ENCODE results near the gene CCDC14. TPM values are rescaled to one million over a fixed set of nuclear protein-coding genes. Genes with fewer than 3 reads are reported as not detected.

Gene CCDC14
- total and polyA plus RNA-seq, 9 of the 15 experiments (the other 6 are each of a cell fraction or from before 2014, with no cell fraction given) = 18.6 to 107 (median 57.3) TPM

DNA sequence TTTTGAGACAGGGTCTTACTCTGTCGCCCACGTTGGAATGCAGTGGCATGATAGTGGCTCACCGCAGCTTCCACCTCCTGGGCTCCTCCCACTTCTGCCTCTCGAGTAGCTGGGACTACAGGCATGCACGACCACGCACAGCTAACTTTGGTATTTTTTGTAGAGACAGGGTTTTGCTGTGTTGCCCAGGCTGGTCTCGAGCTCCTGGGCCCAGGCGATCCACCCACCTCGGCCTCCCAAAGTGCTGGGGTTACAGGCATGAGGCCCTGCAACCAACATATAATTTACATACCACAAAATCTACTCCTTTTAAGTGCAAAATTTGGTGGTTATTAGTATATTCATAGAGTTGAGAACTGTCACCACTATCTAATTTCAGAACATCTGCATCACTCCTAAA is 31.7 kb downstream of the CCDC14 start:
- H3K9me3 ChIP-seq (replicated peaks; ENCODE audit: control insufficient read depth, insufficient read depth, low read depth, low read length) = no peaks in the 10 kb centered on the region
- ATAC-seq = no peak
- POLR2A ChIA-PET = interaction anchor here (0.7 kb wide), 1 partner anchor 310 kb away, joined by 3 read pairs; no protein-coding TSS in a partner anchor
- no TSS peak for BruUV-seq (replicated peaks)
- no peaks in the 10 kb centered on the region for H3K27me3 ChIP-seq (ENCODE audit: control insufficient read depth in 2 of 2, insufficient read depth in 2 of 2, low read length in 2 of 2)
- intact Hi-C loops (cut with micrococcal nuclease) (no loop called here), in situ Hi-C loops (cut with MboI) (no loop called here)
- no peak overlapping the region for H3K9ac ChIP-seq (ENCODE audit: insufficient read depth in 1 of 2, low read depth in 2 of 2, low read length in 2 of 2)
- no peaks in the 10 kb centered on the region for H3K4me1 ChIP-seq (replicated peaks in 1 of 2; ENCODE audit: control insufficient read depth in 2 of 2, insufficient read depth in 2 of 2, low read length in 2 of 2)
- DNase-seq (ENCODE audit: extremely low read depth in 1 of 4, low spot score in 3 of 4) = no peak
- H2AFZ ChIP-seq (ENCODE audit: low read depth, low read length) = no peak overlapping the region
- no peaks in the 10 kb centered on the region for H3K9me1 ChIP-seq (ENCODE audit: control insufficient read depth, insufficient read depth, low read length)
- H4K20me1 ChIP-seq (replicated peaks; ENCODE audit: control insufficient read depth, insufficient read depth, low read length) = no peaks in the 10 kb centered on the region
- FAIRE-seq = no peak
- H3K4me2 ChIP-seq (ENCODE audit: insufficient read depth, low read length) = no peak overlapping the region
- 97% methylated on average over 6 of the region's 9 CpGs for WGBS (ENCODE audit: insufficient coverage, low coverage, missing lambda C conversion rate)
- no peak overlapping the region for H3K4me3 ChIP-seq
- H3K79me2 ChIP-seq (ENCODE audit: control insufficient read depth, insufficient read depth, low read length) = no peaks in the 10 kb centered on the region
- no peak overlapping the region for H3K27ac ChIP-seq (ENCODE audit: extremely low read depth, low read depth, low read length)
- CTCF ChIA-PET (ENCODE audit: low intra/inter-chr PET ratio) = no interaction called here
- peaks cover 46% of the 10 kb centered on the region; the same call in 1 of the 3 replicates for H3K36me3 ChIP-seq (ENCODE audit: control insufficient read depth, insufficient read depth, low read length)
- TF ChIP-seq, protein P1, sequence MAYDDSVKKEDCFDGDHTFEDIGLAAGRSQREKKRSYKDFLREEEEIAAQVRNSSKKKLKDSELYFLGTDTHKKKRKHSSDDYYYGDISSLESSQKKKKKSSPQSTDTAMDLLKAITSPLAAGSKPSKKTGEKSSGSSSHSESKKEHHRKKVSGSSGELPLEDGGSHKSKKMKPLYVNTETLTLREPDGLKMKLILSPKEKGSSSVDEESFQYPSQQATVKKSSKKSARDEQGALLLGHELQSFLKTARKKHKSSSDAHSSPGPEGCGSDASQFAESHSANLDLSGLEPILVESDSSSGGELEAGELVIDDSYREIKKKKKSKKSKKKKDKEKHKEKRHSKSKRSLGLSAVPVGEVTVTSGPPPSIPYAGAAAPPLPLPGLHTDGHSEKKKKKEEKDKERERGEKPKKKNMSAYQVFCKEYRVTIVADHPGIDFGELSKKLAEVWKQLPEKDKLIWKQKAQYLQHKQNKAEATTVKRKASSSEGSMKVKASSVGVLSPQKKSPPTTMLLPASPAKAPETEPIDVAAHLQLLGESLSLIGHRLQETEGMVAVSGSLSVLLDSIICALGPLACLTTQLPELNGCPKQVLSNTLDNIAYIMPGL (CRISPR knock-in tag; IDR thresholded peaks at IDR 0.05) = no peak
- TF ChIP-seq, protein P2, sequence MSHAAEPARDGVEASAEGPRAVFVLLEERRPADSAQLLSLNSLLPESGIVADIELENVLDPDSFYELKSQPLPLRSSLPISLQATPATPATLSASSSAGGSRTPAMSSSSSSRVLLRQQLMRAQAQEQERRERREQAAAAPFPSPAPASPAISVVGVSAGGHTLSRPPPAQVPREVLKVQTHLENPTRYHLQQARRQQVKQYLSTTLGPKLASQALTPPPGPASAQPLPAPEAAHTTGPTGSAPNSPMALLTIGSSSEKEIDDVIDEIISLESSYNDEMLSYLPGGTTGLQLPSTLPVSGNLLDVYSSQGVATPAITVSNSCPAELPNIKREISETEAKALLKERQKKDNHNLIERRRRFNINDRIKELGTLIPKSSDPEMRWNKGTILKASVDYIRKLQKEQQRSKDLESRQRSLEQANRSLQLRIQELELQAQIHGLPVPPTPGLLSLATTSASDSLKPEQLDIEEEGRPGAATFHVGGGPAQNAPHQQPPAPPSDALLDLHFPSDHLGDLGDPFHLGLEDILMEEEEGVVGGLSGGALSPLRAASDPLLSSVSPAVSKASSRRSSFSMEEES (CRISPR knock-in tag; IDR thresholded peaks at IDR 0.05) = no peak
- TF ChIP-seq, protein P3, sequence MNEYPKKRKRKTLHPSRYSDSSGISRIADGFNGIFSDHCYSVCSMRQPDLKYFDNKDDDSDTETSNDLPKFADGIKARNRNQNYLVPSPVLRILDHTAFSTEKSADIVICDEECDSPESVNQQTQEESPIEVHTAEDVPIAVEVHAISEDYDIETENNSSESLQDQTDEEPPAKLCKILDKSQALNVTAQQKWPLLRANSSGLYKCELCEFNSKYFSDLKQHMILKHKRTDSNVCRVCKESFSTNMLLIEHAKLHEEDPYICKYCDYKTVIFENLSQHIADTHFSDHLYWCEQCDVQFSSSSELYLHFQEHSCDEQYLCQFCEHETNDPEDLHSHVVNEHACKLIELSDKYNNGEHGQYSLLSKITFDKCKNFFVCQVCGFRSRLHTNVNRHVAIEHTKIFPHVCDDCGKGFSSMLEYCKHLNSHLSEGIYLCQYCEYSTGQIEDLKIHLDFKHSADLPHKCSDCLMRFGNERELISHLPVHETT (CRISPR knock-in tag; conservative IDR thresholded peaks at IDR 0.05 in 1 of 2, IDR thresholded peaks at IDR 0.05 in 1 of 2) = no peak
- TF ChIP-seq ZNF23 (CRISPR knock-in tag; IDR thresholded peaks at IDR 0.05) (no peak), POLR2G (IDR thresholded peaks at IDR 0.05; ENCODE audit: low read depth, low read length) (no peak), RHOXF2B (CRISPR knock-in tag; conservative IDR thresholded peaks at IDR 0.05) (no peak)
- TF ChIP-seq, protein P4, sequence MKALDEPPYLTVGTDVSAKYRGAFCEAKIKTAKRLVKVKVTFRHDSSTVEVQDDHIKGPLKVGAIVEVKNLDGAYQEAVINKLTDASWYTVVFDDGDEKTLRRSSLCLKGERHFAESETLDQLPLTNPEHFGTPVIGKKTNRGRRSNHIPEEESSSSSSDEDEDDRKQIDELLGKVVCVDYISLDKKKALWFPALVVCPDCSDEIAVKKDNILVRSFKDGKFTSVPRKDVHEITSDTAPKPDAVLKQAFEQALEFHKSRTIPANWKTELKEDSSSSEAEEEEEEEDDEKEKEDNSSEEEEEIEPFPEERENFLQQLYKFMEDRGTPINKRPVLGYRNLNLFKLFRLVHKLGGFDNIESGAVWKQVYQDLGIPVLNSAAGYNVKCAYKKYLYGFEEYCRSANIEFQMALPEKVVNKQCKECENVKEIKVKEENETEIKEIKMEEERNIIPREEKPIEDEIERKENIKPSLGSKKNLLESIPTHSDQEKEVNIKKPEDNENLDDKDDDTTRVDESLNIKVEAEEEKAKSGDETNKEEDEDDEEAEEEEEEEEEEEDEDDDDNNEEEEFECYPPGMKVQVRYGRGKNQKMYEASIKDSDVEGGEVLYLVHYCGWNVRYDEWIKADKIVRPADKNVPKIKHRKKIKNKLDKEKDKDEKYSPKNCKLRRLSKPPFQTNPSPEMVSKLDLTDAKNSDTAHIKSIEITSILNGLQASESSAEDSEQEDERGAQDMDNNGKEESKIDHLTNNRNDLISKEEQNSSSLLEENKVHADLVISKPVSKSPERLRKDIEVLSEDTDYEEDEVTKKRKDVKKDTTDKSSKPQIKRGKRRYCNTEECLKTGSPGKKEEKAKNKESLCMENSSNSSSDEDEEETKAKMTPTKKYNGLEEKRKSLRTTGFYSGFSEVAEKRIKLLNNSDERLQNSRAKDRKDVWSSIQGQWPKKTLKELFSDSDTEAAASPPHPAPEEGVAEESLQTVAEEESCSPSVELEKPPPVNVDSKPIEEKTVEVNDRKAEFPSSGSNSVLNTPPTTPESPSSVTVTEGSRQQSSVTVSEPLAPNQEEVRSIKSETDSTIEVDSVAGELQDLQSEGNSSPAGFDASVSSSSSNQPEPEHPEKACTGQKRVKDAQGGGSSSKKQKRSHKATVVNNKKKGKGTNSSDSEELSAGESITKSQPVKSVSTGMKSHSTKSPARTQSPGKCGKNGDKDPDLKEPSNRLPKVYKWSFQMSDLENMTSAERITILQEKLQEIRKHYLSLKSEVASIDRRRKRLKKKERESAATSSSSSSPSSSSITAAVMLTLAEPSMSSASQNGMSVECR (CRISPR knock-in tag; IDR thresholded peaks at IDR 0.05) = no peak
- TF ChIP-seq, protein P5, sequence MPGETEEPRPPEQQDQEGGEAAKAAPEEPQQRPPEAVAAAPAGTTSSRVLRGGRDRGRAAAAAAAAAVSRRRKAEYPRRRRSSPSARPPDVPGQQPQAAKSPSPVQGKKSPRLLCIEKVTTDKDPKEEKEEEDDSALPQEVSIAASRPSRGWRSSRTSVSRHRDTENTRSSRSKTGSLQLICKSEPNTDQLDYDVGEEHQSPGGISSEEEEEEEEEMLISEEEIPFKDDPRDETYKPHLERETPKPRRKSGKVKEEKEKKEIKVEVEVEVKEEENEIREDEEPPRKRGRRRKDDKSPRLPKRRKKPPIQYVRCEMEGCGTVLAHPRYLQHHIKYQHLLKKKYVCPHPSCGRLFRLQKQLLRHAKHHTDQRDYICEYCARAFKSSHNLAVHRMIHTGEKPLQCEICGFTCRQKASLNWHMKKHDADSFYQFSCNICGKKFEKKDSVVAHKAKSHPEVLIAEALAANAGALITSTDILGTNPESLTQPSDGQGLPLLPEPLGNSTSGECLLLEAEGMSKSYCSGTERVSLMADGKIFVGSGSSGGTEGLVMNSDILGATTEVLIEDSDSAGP (CRISPR knock-in tag; IDR thresholded peaks at IDR 0.05) = no peak
- TF ChIP-seq, protein P6, sequence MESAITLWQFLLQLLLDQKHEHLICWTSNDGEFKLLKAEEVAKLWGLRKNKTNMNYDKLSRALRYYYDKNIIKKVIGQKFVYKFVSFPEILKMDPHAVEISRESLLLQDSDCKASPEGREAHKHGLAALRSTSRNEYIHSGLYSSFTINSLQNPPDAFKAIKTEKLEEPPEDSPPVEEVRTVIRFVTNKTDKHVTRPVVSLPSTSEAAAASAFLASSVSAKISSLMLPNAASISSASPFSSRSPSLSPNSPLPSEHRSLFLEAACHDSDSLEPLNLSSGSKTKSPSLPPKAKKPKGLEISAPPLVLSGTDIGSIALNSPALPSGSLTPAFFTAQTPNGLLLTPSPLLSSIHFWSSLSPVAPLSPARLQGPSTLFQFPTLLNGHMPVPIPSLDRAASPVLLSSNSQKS (CRISPR knock-in tag; IDR thresholded peaks at IDR 0.05) = no peak
